A673 (cell line): ENCODE results near the gene RSRC1.

Experiments
- CTCF ChIP-seq: fragments of 300-800, 200-600 bp; sonication (generic); conservative IDR thresholded peaks from 2 replicates; pipeline ENCODE4 v1.5.1; 2017; ENCODE audit warnings: low read depth, mild to moderate bottlenecking, antibody characterized with exemption, low read length, moderate library complexity, mixed read lengths
- EZH2 ChIP-seq: fragments of 200-600 bp; sonication (generic); IDR thresholded peaks from 2 replicates; pipeline ENCODE4 v1.6.1; 2017; ENCODE audit warnings: borderline replicate concordance, low read depth, mild to moderate bottlenecking, mixed read lengths, antibody characterized with exemption, low read length; ENCODE audit not compliant: poor library complexity, severe bottlenecking

- TF ChIP-seq CTCF = no peak
- TF ChIP-seq EZH2 = no peak
Measured at GRCh38 chr3:158249183-158249582, 139.3 kb downstream of the RSRC1 start.
